PFSK-1 (cell line): ENCODE results near the gene SUSD4.

Source experiments
- FOXP2 ChIP-seq: optimal IDR thresholded peaks from 2 replicates; pipeline ENCODE3; 2011; ENCODE audit warnings: borderline replicate concordance, control low read depth, inconsistent platforms; ENCODE audit not compliant: insufficient read depth; ENCODE audit errors: extremely low read length, extremely low read depth
- POLR2AphosphoS5 ChIP-seq: IDR thresholded peaks from 2 replicates; pipeline ENCODE4 v1.6.1; 2012; ENCODE audit warnings: low read depth, mild to moderate bottlenecking, control low read depth, low read length, moderate library complexity
- REST ChIP-seq, 2 experiments: IDR thresholded peaks; 2 replicates each; pipeline versions ENCODE4 v1.6.1 to v1.8.0; 2011 to 2012; ENCODE audit warnings: low read depth in 2 of 2, low read length in 2 of 2, control low read depth in 1 of 2, inconsistent platforms in 1 of 2, mild to moderate bottlenecking in 1 of 2, moderate library complexity in 1 of 2; ENCODE audit not compliant: insufficient read depth in 1 of 2
- SIN3A ChIP-seq: IDR thresholded peaks from 2 replicates; pipeline ENCODE4 v1.6.1; 2012; ENCODE audit warnings: mild to moderate bottlenecking, low read length, moderate library complexity, borderline replicate concordance; ENCODE audit not compliant: insufficient read depth
- TAF1 ChIP-seq: IDR thresholded peaks from 2 replicates; pipeline ENCODE4 v1.6.1; 2012; ENCODE audit warnings: low read length, control low read depth, borderline replicate concordance; ENCODE audit not compliant: insufficient read depth

Gene SUSD4

GRCh38 chr1:223227031-223227430 lies 136.9 kb downstream of the SUSD4 start:
- TF ChIP-seq SIN3A (no peak), REST (IDR thresholded peaks at IDR 0.05; ENCODE audit: insufficient read depth in 1 of 2, low read depth in 2 of 2, low read length in 2 of 2) (no peak), FOXP2 (no peak), TAF1 (no peak), POLR2AphosphoS5 (no peak)

GRCh38 chr1:223226271-223226670 lies 137.7 kb downstream of the SUSD4 start:
- TF ChIP-seq REST (IDR thresholded peaks at IDR 0.05; ENCODE audit: insufficient read depth in 1 of 2, low read depth in 2 of 2, low read length in 2 of 2): no peak
- TF ChIP-seq POLR2AphosphoS5: no peak
- no peak for TF ChIP-seq FOXP2
- TF ChIP-seq TAF1: no peak
- no peak for TF ChIP-seq SIN3A

GRCh38 chr1:223225481-223225880 lies 138.5 kb downstream of the SUSD4 start:
- TF ChIP-seq FOXP2 (no peak), POLR2AphosphoS5 (no peak), REST (IDR thresholded peaks at IDR 0.05; ENCODE audit: insufficient read depth in 1 of 2, low read depth in 2 of 2, low read length in 2 of 2) (no peak), SIN3A (no peak), TAF1 (no peak)

- TF ChIP-seq REST (IDR thresholded peaks at IDR 0.05; ENCODE audit: insufficient read depth in 1 of 2, low read depth in 2 of 2, low read length in 2 of 2): no peak
- no peak for TF ChIP-seq TAF1
- no peak for TF ChIP-seq SIN3A
- TF ChIP-seq POLR2AphosphoS5: no peak
- TF ChIP-seq FOXP2: no peak
Observed at GRCh38 chr1:223225061-223225460, 138.9 kb downstream of the SUSD4 start.

GRCh38 chr1:223224465-223224864 lies 139.5 kb downstream of the SUSD4 start:
- TF ChIP-seq REST (IDR thresholded peaks at IDR 0.05; ENCODE audit: insufficient read depth in 1 of 2, low read depth in 2 of 2, low read length in 2 of 2): no peak
- no peak for TF ChIP-seq FOXP2
- TF ChIP-seq POLR2AphosphoS5: no peak
